GM12891 (cell line): ENCODE data around the gene PLA2G5.

Source experiments
- DNase-seq: peaks from one replicate; pipeline ENCODE4 v3.0.0; 2011; ENCODE audit warnings: low spot score; ENCODE audit not compliant: insufficient read length
- FAIRE-seq: peaks from 2 replicates; lab custom pipeline; 2011; peaks lifted over from hg19 to GRCh38; lab: Jason Lieb, UNC
- PAX5 ChIP-seq: IDR thresholded peaks from 2 replicates; pipeline ENCODE4 v1.6.1; 2011; ENCODE audit warnings: low read length, moderate library complexity, mild to moderate bottlenecking; ENCODE audit not compliant: insufficient read depth, severe bottlenecking
- POLR2A ChIP-seq: IDR thresholded peaks from 2 replicates; pipeline ENCODE4 v1.6.1; 2011; ENCODE audit warnings: low read depth, low read length, control low read depth
- POLR2AphosphoS5 ChIP-seq: IDR thresholded peaks from 2 replicates; pipeline ENCODE4 v1.6.1; 2011; ENCODE audit warnings: low read depth, low read length, control low read depth
- POU2F2 ChIP-seq: IDR thresholded peaks from 2 replicates; pipeline ENCODE4 v1.6.1; 2011; ENCODE audit warnings: low read depth, mild to moderate bottlenecking, control low read depth, low read length, moderate library complexity
- SPI1 ChIP-seq: IDR thresholded peaks from 2 replicates; pipeline ENCODE4 v1.6.1; 2011; ENCODE audit warnings: low read depth, low read length, control low read depth
- TAF1 ChIP-seq: IDR thresholded peaks from 2 replicates; pipeline ENCODE4 v1.6.1; 2011; ENCODE audit warnings: low read depth, low read length, control low read depth

The PLA2G5 gene

DNA sequence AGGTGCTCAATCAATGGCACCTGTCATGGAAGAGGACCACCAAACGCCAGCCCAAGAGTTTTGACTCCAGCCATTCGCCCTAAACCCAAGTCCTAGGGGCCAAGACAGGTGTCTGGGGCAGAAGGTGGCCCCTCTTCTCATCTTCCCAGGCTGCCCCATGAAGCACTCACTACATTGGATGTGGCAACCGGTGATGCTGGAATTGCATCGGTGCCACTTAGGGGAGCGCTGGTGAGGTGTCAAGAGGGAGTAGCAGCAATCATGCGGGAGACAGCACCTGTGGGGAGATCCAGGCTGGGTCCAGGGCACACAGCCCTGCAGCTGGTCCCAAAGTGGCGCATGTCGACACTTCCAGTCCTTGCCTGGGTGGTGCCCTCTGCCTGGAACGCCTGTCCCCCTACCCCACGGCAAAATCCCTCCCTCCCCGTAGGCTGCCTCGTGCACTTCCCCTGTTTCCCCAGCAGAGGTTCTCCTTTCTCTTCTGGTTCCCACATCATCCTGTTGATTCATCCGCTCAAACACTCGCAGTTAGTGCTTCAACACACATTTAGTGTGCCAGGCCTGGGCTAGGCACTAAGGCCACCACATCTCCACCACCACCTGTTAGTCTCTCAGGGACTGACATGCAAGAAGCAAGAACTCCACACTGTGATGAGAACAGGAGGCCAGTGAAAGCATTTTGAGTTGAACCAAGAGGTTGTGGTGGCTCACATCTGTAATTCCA is 30.8 kb downstream of the PLA2G5 start:
- FAIRE-seq (peak; percentile 82), DNase-seq (peak; percentile 47)
- TF ChIP-seq POLR2A (no peak), SPI1 (peak; percentile 26; the same call in 1 of the 2 replicates), POU2F2 (no peak)

DNA sequence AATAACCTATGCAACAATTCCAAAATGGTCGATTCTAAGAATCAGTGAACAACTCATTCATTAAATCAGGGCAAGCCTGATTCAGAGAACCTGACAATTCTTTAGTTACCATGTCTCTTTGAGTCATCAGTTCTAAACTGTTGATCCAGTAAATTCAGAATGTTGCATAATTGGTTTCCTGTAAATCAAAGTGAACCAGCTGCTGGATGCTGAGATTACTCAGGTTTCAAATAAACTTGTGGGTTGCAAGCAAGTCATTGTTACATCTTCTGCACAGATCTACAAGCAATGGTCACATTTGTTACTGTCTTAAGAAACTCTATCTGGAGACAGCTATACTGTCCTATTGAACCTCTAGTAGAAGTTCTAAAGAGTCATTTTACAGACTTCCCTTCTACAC is 32.9 kb downstream of the PLA2G5 start:
- FAIRE-seq, result no peak
- no peak for TF ChIP-seq POLR2A
- no peak for TF ChIP-seq PAX5
- no peak for TF ChIP-seq POU2F2
- TF ChIP-seq POLR2AphosphoS5, result no peak
- TF ChIP-seq TAF1, result no peak
- TF ChIP-seq SPI1, result no peak
- no peak for DNase-seq

DNA sequence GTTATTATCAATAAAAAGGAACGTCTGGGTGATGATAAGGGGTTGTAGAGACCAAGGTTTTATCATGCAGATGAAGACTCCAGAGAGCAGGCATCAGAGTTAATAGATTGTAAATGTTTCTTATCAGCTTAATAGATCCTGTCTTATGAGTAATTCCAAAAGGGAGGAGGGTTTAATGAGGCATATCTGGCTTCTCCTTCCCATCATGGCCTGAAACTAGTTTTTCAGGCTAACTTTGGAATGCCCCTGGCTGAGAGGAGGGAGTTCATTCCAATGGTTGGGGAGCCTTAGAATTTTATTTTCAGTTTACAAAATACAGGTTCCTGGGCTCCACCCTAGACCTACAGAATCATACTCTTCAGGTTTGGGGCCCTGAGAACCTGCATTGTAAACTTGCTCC is 35.9 kb downstream of the PLA2G5 start:
- no peak for TF ChIP-seq POLR2A
- TF ChIP-seq PAX5, result no peak
- TF ChIP-seq POLR2AphosphoS5, result no peak
- TF ChIP-seq POU2F2, result no peak
- TF ChIP-seq TAF1, result no peak
- TF ChIP-seq SPI1, result no peak
- DNase-seq (no peak), FAIRE-seq (no peak)

DNA sequence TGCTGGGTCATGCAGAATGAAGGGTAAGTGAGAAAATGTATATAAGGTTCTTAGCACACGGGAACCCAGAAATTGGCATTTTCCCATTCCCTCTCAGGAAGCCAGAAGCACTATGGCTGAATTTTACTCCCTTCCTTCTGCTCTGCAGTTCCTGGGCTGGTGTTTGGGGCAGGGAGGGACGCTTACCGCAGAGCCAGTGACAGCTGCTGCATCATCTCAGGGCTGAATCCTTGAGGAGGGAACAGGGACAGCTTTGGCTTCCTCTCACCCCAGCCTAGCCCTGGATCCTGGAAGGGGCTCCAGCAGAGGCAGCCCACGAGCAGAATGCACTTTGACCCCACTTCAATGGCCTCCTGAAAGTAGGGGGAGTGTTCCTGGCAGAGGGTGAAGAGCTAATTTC is 37.4 kb downstream of the PLA2G5 start:
- DNase-seq (no peak), FAIRE-seq (no peak)
- TF ChIP-seq POLR2AphosphoS5 (no peak), TAF1 (no peak), PAX5 (no peak), SPI1 (no peak), POLR2A (no peak), POU2F2 (no peak)

DNA sequence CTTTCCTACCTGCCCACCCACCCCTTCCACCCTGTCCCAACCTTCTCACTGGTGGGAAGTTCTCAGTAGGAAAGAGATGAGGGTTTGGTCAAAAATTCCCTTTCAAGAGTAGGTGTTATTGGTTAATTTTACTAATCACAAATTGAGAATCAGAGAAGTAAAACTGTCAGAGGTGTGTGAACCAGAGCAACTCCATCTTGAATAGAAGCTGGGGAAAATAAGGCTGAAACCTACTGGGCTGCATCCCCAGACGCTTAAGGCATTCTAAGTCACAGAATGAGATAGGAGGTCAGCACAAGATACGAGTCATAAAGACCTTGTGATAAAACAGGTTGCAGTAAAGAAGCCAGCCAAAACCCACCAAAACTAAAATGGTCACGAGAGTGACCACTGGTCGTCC is 37.8 kb downstream of the PLA2G5 start:
- FAIRE-seq (no peak), DNase-seq (no peak)
- TF ChIP-seq PAX5, result no peak
- no peak for TF ChIP-seq POLR2A
- no peak for TF ChIP-seq POLR2AphosphoS5
- no peak for TF ChIP-seq SPI1
- no peak for TF ChIP-seq POU2F2
- no peak for TF ChIP-seq TAF1

DNA sequence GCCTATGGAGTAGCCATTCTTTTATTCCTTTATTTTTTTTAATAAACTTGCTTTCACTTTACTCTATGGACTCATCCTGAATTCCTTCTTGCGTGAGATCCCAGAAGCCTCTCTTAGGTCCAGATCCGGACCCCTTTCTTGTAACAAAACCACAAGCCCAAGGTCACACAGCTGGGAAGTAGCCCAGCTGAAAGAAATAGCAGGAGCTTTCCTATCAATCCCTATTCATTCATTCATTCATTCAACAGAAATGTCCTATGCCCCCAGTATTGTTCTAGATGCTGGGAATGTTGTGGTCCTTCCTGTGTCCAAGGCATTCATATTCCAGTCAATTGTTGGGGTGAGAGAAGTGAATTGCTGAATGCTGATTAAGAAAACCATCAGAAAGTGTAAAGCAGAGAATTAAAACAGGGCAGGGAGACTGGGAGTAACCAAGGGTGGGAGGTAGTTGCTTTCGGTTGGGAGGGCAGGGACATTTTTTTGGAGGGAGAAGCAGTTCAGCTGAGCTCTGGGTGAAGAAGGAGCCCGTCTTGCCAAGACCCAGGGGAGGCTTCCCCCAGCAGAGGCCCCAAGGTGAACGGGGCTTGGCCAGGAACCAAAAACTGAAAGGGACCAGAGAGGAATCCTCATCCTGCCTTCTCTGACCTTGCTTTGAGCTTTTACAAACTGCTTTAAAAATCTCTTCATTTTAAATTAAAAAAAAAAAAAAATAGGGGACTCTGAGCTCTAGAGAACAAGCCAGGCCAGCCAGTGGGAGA is 38.6 kb downstream of the PLA2G5 start:
- DNase-seq (no peak), FAIRE-seq (no peak)
- no peak for TF ChIP-seq POLR2A

DNA sequence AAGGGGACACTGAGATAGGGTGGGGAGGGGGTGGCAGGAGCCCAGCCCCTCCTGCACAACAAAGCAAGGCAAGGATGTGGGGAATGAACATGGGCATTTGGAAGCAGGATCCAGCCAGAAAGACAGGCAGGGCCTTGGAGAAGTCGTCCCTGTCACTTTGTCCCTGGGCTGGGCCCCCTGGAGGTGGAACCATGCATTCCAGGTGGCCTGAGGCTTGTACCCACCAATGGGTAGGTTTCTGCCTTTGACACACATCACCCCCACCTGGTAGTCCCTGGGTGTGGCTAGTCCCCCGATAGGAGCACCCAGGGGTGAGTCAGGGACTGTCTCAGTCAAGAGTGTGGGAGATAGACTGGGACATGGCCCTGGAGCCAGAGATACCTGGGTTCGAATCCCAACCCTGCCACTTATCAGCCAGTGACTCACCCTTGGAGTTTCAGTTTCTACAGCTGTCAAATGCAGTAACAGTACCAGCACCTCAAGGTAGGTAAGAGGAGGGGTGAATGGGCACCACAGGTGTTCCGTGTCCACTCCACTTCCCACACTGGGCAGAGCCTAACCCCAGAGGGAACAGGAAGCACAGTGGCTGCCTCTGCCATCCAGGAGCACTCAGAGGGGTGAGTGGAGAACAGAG is 39.3 kb downstream of the PLA2G5 start:
- no peak for TF ChIP-seq PAX5
- TF ChIP-seq POU2F2, result no peak
- no peak for TF ChIP-seq TAF1
- no peak for TF ChIP-seq SPI1
- TF ChIP-seq POLR2A, result no peak
- TF ChIP-seq POLR2AphosphoS5, result no peak
- DNase-seq (no peak), FAIRE-seq (no peak)

DNA sequence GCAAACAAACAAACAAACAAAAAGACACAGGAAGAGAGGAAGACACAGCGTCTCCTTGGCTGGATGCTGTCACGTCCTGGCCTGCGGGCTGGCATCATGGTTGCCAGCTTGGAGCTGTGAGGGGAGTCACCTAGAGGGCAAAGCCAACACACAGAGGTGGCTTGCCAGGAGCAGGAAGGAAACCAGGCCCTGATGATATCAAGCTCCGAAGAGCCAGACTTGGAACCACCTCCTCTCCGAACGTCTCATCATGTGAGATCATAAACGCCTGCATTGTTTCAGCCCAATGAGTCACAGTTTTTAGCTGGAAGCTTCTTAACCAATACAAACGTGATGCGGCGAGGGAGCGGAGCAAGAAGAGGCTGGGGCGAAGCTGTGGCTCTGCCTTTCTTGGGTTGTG is 40.7 kb downstream of the PLA2G5 start:
- TF ChIP-seq SPI1 (no peak), POLR2A (no peak), TAF1 (no peak), POU2F2 (no peak), POLR2AphosphoS5 (no peak), PAX5 (no peak)
- DNase-seq (no peak), FAIRE-seq (no peak)

DNA sequence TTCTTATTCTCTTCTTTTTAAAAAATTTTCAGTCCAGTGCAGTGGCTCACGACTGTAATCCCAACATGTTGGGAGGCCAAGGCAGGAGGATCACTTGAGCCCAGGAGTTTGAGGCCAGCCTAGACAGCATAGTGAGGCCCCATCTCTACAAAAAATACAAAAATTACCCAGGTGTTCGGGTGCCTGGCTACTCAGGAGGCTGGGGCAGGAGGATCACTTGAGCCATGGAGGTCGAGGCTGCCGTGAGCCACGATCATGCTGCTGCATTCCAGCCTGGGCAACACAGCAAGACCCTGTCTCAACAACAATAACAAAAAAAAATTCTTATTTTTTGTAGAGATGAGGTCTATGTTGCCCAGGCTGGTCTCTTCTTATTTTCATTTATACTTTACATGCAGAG is 41.5 kb downstream of the PLA2G5 start:
- no peak for TF ChIP-seq POLR2AphosphoS5
- no peak for TF ChIP-seq POLR2A
- TF ChIP-seq TAF1, result no peak
- no peak for TF ChIP-seq POU2F2
- no peak for TF ChIP-seq PAX5
- FAIRE-seq, result no peak

DNA sequence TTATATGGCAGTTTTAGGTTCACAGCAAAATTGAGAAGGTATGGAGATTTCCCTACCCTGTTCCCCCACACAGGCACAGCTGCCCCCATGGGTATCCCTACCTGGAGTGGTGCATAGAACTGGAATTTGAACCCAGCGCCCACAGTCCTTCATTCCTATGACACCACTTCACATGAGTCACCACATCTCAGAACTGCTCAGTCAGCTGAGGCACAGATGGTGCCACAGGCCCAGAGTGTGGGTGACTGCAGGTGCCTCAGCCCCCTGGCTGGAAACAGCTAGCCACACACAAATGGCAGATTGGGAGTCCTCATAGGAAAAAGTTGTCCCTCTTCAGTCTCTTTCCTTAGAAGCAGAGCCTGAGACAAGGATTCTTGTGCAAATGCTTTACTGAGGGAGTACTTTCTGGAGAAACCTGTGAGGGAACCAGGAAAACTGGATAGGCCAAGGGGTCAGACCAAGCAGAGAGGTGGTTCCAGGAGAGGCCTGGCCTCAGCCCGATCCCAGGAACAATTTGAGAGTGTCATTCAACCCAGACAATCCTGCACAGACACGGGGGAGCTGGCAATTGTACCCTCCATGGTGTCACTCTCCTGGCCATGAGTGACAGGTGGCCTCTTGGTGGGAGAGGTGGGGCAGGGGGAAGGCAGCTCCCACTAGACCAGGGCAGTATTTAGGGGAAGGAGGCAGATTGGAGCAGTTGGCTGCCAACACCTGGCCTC is 42.4 kb downstream of the PLA2G5 start:
- DNase-seq (no peak), FAIRE-seq (no peak)
- no peak for TF ChIP-seq POU2F2
- no peak for TF ChIP-seq POLR2AphosphoS5
- no peak for TF ChIP-seq PAX5
- TF ChIP-seq TAF1, result no peak
- no peak for TF ChIP-seq SPI1
- TF ChIP-seq POLR2A, result no peak

More for the DNA sequence above, 41.5 kb downstream of the PLA2G5 start:
- DNase-seq, result no peak
